Stimulated activated CD4-positive, alpha-beta T cell treated with anti-CD3 and anti-CD28 coated beads, TNF-alpha, amount 100 ng/mL, for 48 hours (primary cell): ENCODE results near the gene HIVEP2.
A peak's percentile ranks its signal among the peaks of the same experiment; 100 is the strongest.

Experiments
- DNase-seq, 3 donors: peaks; one replicate each; pipeline ENCODE4 v3.0.0-alpha.2; 2020; ENCODE audit warnings: low read depth in 3 of 3

The HIVEP2 gene

DNA sequence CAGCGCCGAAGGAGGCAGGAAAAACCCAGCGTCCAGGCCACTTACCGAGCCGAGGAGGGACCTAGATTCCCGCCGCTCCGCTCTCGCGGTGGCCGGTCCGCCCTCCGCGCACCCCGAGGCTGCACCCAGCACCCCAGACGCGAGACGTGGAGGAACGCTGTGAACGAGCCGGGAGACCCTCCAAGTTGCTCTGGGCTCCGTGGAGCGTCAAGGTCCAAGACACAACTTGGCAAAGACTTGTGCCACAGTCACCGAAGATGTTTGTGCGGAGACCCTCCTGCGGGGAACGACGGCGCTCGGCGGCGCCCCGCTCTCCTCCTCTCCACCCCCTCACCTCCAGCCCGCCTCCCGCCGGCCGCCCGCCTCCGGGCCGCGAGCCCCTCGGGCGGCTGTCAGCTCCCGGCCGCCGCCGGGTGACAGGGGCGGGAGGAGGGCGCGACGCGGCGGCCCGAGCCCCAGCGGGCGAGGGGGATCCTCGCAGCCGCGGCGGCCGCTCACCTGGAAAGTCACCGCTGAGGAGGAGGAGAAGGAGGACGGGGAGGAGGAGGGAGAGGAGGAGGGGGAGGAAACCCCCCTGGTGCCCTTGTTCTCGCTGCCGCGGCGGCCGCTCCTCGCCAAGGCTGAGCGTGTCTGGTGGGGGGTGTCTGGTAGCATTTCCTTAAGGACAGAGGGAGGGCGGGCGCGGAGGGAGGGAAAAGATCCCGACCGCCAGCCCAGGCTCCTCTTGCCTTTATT is 637 bp upstream of the HIVEP2 start:
- peak; percentile 3 to 46 (median 25) for DNase-seq

DNA sequence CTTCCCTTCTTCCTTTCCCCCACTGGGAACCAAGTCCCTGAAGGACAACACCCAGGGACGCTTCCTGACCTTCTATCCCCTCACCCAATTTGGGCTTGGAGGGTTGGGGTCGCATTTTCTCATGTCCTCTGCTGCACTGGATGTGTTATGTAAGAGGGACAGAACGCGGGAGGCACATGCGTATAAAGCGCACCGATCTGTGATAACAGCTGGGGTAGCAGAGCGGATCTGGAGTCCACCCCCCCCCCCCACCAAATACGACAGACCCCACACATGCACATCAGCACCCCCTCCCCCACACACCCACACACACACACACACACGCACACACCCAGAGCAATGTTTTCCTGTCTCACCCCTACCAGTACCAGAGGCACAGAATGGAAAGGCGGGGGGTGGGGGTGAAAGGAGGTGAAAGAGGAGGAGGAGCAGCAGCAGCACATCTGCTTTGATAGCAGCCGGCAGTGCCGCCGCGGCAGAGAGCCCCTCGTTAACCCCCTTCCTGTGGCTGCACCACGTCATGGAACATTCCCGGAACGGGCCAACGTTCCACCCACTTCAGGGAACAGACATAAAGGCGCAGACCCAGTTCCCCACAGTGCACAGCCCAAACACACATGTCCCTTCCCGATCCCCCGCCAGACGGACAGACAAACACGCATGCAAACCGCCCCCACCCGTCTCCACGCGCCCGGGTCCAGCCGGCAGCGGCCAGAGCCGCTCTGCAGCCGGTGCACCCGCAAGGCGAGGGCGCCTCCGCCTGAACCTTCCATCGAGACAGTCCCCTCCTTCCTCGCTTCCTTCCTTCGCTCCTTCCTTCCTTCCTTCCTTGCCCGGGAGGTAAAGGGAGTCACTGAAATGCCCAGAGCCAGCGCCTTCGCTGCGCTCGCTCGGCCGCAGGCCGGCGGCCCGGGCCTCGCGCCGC is 590 bp downstream of the HIVEP2 start:
- peak; percentile 81 to 85 (median 81) for DNase-seq

DNA sequence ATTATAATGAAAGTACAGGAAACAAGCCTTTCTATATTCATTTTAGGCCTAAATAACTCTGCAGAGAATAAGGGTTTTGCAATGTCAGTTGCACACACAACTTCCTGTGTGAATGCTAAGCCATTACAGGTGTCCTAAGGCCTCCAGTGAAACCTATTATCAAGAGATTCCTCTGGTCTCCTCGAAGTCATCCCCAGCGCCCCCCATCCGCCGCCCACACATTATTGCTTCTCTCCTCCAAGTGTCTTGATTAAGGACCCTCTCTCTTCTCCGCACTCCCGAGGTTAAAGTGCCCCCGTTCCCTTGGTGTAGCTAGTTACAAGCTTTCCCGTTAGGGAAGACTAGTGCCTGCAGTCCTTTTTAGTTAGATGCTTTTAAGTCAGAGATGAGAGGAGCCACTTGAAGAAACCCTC is 1.3 kb downstream of the HIVEP2 start:
- no peak for DNase-seq

DNA sequence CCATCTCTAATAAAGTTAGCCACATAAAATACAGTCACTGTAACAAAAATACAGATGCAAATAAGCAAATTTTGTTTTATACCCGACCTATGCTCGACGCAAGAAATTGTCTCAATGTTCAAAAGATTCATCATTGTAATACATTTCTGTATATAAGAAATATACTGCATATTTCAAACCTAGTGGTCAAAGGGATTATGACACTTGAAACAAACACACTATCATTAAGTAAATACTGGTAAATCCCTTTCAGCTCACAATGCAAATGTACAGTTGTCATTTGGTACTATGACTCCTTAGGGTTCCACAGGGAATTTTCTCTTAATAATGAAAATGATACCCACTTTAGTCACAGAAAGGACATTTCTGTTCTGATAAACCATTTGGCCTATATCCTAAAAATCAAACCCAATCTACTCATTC is 2.2 kb downstream of the HIVEP2 start:
- DNase-seq, result no peak

DNA sequence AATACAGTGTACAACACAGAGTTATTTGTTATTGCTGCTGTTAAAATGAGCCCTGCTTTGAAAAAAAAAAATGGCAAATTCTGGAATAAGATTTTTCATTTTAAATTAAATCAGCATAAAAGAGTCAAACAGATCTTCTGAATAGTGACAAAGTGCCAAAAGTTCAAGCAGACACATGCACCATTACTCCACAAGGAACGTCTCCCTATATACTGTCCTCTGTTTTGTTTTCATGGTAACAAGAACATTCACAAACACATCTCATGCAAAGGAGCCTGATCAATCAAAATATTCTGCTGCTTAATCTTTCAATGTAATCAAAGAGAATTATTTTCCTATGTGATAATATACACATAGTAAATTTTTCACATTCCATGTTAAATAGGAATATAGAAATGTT is 2.7 kb downstream of the HIVEP2 start:
- DNase-seq, result no peak

DNA sequence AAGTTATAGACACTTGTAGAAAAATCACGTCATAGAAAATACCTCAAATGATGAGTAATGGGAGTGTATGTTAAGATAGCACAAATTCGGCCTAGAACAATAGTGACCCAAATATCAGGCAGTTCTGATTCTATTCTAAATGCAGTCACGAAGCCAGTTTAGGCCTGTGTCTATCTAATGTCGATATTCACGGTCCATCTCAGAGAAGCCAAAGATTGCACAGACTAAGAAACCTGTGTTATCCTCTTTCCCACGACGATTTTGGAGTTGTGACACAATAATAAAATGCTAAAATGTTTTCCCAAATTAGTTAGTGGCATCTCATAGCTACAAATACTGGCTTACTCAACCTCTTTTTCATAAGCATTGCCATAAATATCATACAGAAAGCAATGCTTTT is 4.0 kb downstream of the HIVEP2 start:
- no peak for DNase-seq

- DNase-seq, result no peak
Observed at GRCh38 chr6:142940487-142940886, 4.5 kb downstream of the HIVEP2 start.

GRCh38 chr6:142938510-142938909 is 6.5 kb downstream of the HIVEP2 start:
- no peak for DNase-seq

GRCh38 chr6:142937986-142938385 is 7.0 kb downstream of the HIVEP2 start:
- DNase-seq, result no peak

GRCh38 chr6:142935553-142936517 is 9.1 kb downstream of the HIVEP2 start:
- DNase-seq, result no peak

GRCh38 chr6:142934599-142934998 is 10.4 kb downstream of the HIVEP2 start:
- DNase-seq, result no peak

GRCh38 chr6:142934106-142934505 is 10.9 kb downstream of the HIVEP2 start:
- no peak for DNase-seq

GRCh38 chr6:142933701-142934100 is 11.3 kb downstream of the HIVEP2 start:
- no peak for DNase-seq

DNA sequence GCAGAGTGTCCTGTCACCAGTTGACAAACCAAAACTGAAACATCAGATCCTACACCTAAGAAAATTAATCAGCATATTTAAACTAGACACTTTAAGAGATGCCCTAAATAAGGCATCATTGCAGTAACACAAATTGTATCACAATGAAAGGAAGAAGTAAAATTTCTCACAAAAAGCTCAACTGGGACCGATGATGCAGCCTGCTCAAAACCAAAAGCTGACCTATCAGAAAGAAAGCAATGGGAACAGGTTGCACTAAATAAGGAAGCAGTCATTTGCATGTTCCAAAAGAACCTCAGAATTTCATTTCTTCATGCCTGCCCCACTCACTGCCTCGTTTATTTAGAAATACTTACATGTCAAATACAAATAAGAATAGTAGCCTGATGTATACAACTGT is 12.1 kb downstream of the HIVEP2 start:
- no peak for DNase-seq

DNA sequence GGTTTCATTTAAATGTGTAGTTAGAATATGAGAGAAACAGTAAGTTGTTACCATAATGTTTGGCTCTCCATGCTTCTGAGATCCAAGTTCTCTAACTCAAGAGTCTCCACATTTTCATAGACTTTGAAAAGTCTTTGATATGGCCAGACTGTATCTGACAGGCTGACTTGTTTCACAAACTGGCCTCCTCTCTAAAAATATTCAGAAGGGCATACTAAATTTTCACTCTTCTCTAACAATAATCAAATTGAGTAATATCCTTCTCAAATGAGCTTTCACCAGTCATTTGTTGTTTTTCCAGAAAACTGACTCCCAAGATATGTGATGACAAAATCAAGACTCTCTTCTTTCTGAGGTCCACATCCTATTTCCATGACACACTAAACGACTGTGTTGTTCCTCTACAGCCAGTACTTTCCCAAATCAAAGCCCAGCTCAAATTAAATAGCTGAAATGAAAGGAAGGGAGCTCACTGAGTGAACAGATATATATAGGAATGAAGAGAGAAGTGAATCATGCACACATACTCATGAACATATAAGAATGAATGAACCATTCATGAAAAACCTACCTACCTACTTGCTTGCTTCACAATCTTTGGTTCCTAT is 15.1 kb downstream of the HIVEP2 start:
- DNase-seq, result no peak

GRCh38 chr6:142927904-142928303 is 17.1 kb downstream of the HIVEP2 start:
- no peak for DNase-seq

DNA sequence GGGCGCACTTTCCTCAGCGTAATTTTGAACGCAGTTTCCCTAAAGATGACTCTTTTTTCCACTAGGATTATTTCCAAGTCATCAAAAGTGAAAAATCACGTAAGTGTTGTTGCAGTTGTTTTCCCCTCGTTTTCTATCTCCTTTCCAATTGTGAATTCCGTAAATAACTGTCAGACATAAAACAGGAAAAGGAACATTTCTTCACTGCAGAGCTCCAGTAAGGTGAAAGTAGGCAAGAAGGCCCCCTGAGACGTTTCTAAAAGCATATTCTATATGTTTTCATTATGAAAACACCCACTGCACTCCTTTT is 17.8 kb downstream of the HIVEP2 start:
- no peak for DNase-seq

DNA sequence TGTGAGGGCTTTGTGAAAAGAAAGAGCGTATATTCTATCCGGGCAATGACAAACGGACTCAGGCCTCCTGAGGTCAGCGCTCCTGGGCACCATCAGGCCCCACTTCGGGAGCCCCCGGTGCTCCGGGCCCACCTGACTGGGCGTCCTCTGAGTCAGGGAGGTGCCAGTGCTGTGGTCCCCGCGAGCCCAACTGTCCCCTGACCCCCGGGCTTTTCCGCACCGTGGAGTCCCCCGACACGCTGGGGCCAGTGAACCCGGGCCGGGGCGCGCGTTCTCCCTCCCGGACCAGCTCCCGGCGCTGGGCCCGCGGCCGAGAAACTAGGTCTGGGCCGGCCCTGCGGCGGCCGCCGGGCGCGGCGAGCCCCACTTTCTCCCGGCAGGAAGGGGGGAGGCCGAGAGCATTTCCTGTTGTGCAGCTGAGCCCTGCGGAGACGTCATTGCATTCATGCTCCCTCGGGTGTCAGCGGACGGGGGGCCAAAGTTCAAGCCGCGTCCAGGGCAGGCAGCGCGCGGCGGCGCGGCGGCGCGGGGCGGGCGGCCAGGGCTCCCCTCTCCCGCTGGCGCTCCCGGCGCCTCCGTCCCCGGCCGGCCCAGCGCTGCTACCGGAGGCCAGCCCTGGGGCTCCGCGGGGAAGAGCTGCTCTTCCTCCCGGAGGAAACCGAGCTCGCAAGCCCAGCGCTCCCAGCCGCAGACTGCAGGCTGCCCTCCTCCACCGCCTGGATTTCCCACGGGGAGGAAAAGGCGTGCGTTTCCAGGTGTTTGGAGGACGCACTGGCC is 18.3 kb downstream of the HIVEP2 start:
- DNase-seq, result peak in 2 of 3 donors; percentile 34 to 43

DNA sequence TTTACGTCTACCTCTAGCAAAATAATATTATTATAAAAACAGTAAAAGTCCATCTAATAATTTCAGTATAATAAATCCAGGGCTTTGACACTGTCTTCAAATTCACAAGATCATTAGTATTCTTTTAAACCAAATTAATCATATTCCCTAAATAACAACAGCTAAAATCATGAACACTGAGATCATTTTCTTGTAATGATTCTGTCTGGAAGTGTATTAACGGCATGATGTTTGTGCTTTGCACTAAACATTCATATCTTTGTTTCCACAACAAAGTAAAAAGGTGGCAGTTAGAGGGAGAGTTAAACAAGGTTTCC is 18.8 kb downstream of the HIVEP2 start:
- DNase-seq, result no peak

GRCh38 chr6:142925575-142926110 is 19.3 kb downstream of the HIVEP2 start:
- DNase-seq, result no peak
